Immature natural killer cell (primary cell): ENCODE measurements around the gene MAP4K4. TPM values are rescaled to one million over a fixed set of nuclear protein-coding genes. Genes with fewer than 3 reads are reported as not detected.
A peak's percentile ranks its signal among the peaks of the same experiment; 100 is the strongest.
"Not testable (repeated sequence)": the region's sequence is repeated elsewhere in the genome, so short reads cannot be mapped to it uniquely, and the experiment has no call there.

Experiments
- DNase-seq, 3 donors: peaks; one replicate each; pipeline ENCODE4 v3.0.0; 2022; ENCODE audit warnings: mixed read lengths in 1 of 3
- H3K27ac Mint-ChIP-seq, 6 donors: one replicate each; pipeline ENCODE4 v1.8.0; 2020; ENCODE audit warnings: mixed read lengths in 6 of 6, mild to moderate bottlenecking in 5 of 6, inconsistent platforms in 4 of 6, moderate library complexity in 3 of 6
- H3K27me3 Mint-ChIP-seq, 3 donors: one replicate each; pipeline ENCODE4 v1.8.0; 2020 to 2021; ENCODE audit warnings: low read depth in 3 of 3, mild to moderate bottlenecking in 3 of 3, mixed read lengths in 3 of 3, moderate library complexity in 3 of 3, inconsistent platforms in 1 of 3
- H3K36me3 Mint-ChIP-seq, 3 donors: one replicate each; pipeline ENCODE4 v1.8.0; 2020; ENCODE audit warnings: mixed read lengths in 3 of 3, inconsistent platforms in 2 of 3, mild to moderate bottlenecking in 2 of 3
- H3K4me1 Mint-ChIP-seq, 2 donors: one replicate each; pipeline ENCODE4 v1.8.0; 2020; ENCODE audit warnings: inconsistent platforms in 2 of 2, mild to moderate bottlenecking in 2 of 2, mixed read lengths in 2 of 2, moderate library complexity in 1 of 2
- H3K4me3 Mint-ChIP-seq, 5 donors: one replicate each; pipeline ENCODE4 v1.8.0; 2020; ENCODE audit warnings: mild to moderate bottlenecking in 5 of 5, mixed read lengths in 5 of 5, inconsistent platforms in 3 of 5, moderate library complexity in 3 of 5
- H3K9me3 Mint-ChIP-seq, 6 donors: one replicate each; pipeline ENCODE4 v1.8.0; 2020; ENCODE audit warnings: mild to moderate bottlenecking in 6 of 6, mixed read lengths in 6 of 6, inconsistent platforms in 4 of 6, moderate library complexity in 3 of 6
- polyA plus RNA-seq, 3 donors: library from polyadenylated mRNA; unstranded; fragments of 300-500 nt; fragmentation: Illumina TruSeq; gene quantifications; one replicate each; pipeline ENCODE4 v1.2.3, GENCODE V29; 2021

The MAP4K4 gene
- polyA plus RNA-seq, 3 donors from 2014 or later, result 2.1 to 4.6 (median 3.4) TPM

DNA sequence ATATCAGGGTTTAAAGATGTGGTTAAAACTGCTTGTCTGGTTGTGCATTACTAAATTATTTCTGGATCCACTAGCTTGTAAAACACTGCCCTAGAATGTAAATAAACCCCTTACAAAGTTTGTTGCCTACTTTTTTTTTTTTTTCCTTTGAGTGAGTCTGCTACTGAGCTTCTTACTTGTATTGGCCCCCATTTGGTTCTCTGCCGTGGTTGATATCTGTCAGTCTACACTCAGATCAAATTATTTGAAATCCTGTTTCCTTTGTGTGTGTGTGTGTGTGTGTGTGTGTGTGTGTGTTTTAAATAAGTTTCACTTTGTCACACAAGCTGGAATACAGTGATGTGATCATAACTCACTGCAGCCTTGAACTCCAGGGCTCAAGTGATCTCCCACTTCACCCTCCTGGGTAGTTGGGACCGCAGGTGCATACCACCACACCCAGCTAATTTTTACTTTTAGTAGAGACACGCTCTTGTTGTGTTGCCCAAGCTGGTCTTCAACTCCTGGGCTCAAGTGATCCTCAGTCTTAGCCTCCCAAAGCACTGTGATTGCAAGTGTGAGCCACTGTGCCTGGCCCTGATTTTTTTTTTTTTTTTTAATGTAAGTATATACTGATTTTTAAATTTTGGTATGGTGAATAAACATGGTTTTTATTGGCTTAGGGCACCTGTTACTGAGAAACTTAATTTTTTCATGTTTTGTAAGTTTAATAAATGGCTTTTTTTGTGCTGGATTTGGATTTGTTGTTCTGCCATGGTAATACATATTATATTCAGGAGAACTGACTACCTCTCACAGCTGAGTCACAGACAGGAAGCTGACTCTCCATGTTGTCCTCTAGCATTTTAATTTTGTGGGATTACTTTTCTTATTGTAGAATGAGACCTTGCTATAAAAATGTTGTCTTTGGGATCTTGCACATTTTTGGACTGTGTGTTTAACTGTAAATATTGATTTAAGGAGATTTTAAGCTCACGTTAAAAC lies 48.5 kb downstream of the MAP4K4 start:
- no peaks in the 10 kb centered on the region for H3K27me3 Mint-ChIP-seq
- peaks cover 49 to 67% of the 10 kb centered on the region in 2 donors for H3K4me1 Mint-ChIP-seq
- no peak overlapping the region for H3K4me3 Mint-ChIP-seq
- no peaks in the 10 kb centered on the region for H3K9me3 Mint-ChIP-seq
- peak overlapping the region in 2 of 6 donors; percentile 37 to 48 for H3K27ac Mint-ChIP-seq
- DNase-seq, result no peak
- no peaks in the 10 kb centered on the region for H3K36me3 Mint-ChIP-seq

- no peak overlapping the region for H3K27ac Mint-ChIP-seq
- H3K4me3 Mint-ChIP-seq, result no peak overlapping the region
- H3K4me1 Mint-ChIP-seq, result peaks cover 48 to 70% of the 10 kb centered on the region in 2 donors
- DNase-seq, result no peak
- H3K27me3 Mint-ChIP-seq, result no peaks in the 10 kb centered on the region
- no peaks in the 10 kb centered on the region for H3K9me3 Mint-ChIP-seq
- no peaks in the 10 kb centered on the region for H3K36me3 Mint-ChIP-seq
These were observed 50.5 kb downstream of the MAP4K4 start for GRCh38 chr2:101748000-101748399.

DNA sequence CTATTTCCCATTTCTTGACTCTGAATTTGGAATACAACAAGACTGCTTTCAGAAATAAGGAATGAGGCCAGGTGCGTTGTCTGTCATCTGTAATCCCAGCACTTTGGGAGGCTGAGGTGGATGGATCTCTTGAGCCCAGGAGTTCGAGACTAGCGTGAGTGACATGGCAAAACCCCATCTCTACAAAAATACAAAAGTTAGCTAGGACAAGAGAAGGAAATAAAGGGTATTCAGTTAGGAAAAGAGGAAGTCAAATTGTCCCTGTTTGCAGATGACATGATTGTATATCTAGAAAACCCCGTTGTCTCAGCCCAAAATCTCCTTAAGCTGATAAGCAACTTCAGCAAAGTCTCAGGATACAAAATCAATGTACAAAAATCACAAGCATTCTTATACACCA lies 51.0 kb downstream of the MAP4K4 start:
- not testable (repeated sequence) for DNase-seq, H3K4me3 Mint-ChIP-seq, H3K9me3 Mint-ChIP-seq, H3K27ac Mint-ChIP-seq, H3K36me3 Mint-ChIP-seq, H3K27me3 Mint-ChIP-seq
- peaks cover 47 to 70% of the 10 kb centered on the region in 2 donors for H3K4me1 Mint-ChIP-seq

DNA sequence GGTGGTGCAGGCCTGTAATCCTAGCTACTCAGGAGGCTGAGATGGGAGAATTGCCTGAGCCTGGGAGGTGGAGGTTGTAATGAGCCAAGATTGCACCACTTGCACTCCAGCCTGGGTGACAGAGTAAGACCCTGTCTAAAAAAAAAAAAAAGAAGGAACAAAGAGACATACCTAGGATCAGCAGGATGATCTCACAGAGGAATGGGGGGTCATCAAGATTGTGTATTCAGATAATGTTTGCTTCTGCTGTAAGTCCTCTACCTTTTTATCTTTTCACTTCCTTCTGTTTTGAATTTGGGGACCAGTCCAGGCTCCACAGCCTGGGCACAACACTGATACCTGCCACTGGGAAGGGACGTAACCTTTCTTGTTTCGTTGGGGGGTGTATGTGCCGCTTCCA lies 53.2 kb downstream of the MAP4K4 start:
- H3K9me3 Mint-ChIP-seq, result no peaks in the 10 kb centered on the region
- peak overlapping the region in 1 of 6 donors; percentile 16 for H3K27ac Mint-ChIP-seq
- no peaks in the 10 kb centered on the region for H3K27me3 Mint-ChIP-seq
- H3K4me1 Mint-ChIP-seq, result peaks cover 43 to 70% of the 10 kb centered on the region in 2 donors
- no peak for DNase-seq
- no peak overlapping the region for H3K4me3 Mint-ChIP-seq
- no peaks in the 10 kb centered on the region for H3K36me3 Mint-ChIP-seq

- Mint-ChIP-seq H3K4me3 (no peak overlapping the region), H3K27me3 (no peaks in the 10 kb centered on the region), H3K27ac (no peak overlapping the region), H3K36me3 (no peaks in the 10 kb centered on the region), H3K4me1 (peaks cover 43 to 69% of the 10 kb centered on the region in 2 donors), H3K9me3 (no peaks in the 10 kb centered on the region)
- DNase-seq, result no peak
These were observed 53.8 kb downstream of the MAP4K4 start for GRCh38 chr2:101751276-101751815.

GRCh38 chr2:101751875-101752619 lies 54.5 kb downstream of the MAP4K4 start:
- no peak for DNase-seq
- H3K9me3 Mint-ChIP-seq, result no peaks in the 10 kb centered on the region
- peak overlapping the region in 1 of 6 donors; percentile 0 for H3K27ac Mint-ChIP-seq
- H3K4me1 Mint-ChIP-seq, result peaks cover 42 to 64% of the 10 kb centered on the region in 2 donors
- no peaks in the 10 kb centered on the region for H3K27me3 Mint-ChIP-seq
- no peak overlapping the region for H3K4me3 Mint-ChIP-seq
- no peaks in the 10 kb centered on the region for H3K36me3 Mint-ChIP-seq

DNA sequence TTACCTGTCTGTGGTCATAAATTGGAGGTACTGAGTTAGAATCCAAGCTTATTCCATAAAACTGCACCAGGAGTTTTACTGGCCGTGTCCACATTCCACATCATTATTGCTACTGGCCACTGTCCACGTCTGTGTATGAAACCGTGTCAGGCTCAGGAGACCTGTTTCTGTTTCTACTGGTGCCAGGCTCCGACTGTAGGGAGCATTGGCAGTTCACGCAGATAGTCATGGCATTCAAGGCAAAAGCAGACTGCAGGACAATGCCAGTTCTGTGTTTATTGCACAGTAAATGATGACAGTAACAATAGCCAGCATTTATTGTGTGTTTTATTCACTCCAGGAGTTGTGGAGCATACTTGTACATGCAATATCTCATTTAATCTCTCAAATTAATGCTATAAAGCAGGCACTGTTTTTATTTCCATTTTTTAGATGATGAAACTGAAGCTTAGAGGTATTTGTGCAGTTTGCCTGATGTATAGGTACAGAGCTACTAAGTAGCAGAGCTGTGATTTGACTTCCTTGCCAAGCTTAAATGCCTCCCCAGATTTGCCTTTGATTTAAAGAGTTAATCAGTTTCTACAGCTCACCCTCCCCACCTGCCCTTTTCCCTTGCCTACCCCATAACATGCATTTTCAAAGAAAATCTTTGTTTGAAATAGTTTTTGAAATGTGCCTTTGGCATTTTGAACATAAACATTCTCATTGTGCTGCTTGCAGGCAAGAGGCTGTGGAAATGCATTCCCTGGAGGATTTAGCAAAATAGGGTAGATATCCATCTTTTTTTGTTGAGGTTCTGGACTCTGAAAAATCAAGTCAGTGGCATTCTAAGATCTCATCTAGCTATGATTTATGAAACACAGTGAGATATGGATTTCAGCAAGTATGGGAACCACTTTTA lies 55.5 kb downstream of the MAP4K4 start:
- Mint-ChIP-seq H3K4me3 (no peak overlapping the region), H3K4me1 (peaks cover 45 to 66% of the 10 kb centered on the region in 2 donors), H3K9me3 (no peaks in the 10 kb centered on the region), H3K27me3 (no peaks in the 10 kb centered on the region), H3K27ac (peak overlapping the region in 2 of 6 donors; percentile 0 to 1), H3K36me3 (no peaks in the 10 kb centered on the region)
- no peak for DNase-seq

GRCh38 chr2:101753720-101754490 lies 56.4 kb downstream of the MAP4K4 start:
- peaks cover 51 to 76% of the 10 kb centered on the region in 2 donors for H3K4me1 Mint-ChIP-seq
- H3K27me3 Mint-ChIP-seq, result no peaks in the 10 kb centered on the region
- no peaks in the 10 kb centered on the region for H3K9me3 Mint-ChIP-seq
- H3K27ac Mint-ChIP-seq, result peak overlapping the region in 3 of 6 donors; percentile 14 to 53 (median 31)
- DNase-seq, result no peak
- H3K4me3 Mint-ChIP-seq, result no peak overlapping the region
- H3K36me3 Mint-ChIP-seq, result no peaks in the 10 kb centered on the region

DNA sequence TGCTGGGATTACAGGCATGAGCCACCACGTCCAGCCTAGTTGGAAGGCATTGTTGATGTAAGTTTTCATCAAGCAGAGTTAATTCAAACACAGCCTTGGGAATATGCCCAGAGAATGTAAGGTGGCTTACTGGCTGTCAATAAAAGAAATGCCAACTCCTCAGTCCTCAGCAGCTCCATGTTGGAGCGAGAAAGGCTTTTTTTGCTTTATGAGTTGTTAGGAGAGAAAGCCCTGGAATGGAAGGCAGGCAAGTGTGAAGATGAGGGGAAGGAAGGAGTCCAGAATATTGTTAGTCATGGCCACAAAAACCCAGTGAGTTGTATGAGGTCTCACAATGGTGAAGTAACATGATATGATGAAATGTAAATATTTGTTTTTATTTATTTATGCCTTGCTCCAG lies 57.1 kb downstream of the MAP4K4 start:
- no peaks in the 10 kb centered on the region for H3K27me3 Mint-ChIP-seq
- H3K4me1 Mint-ChIP-seq, result peaks cover 53 to 80% of the 10 kb centered on the region in 2 donors

DNA sequence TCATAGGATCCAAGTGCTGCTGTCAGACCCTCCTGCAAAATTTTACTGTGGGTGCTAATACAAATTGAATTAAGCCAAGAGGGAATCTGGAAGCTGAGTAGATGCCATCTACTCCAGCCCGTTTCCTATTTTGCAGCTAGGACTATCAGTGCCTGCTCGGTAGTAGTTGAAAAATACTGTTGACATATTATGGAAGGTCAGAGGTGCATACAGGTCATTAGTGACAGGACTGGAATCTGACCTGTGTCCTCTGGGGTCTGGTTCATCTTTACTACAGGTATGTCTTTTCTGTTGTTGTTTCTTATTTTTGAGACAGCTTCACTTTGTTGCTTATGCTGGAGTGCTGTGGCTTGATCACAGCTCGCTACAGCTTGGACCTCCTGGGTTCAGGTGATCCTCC lies 58.8 kb downstream of the MAP4K4 start:
- DNase-seq, result no peak
- Mint-ChIP-seq H3K36me3 (no peaks in the 10 kb centered on the region), H3K27ac (no peak overlapping the region), H3K27me3 (peaks cover 0 to 2% (median 0%) of the 10 kb centered on the region in 3 donors), H3K4me1 (peaks cover 49 to 76% of the 10 kb centered on the region in 2 donors), H3K9me3 (no peaks in the 10 kb centered on the region), H3K4me3 (no peak overlapping the region)

More for the DNA sequence above, 57.1 kb downstream of the MAP4K4 start:
- H3K36me3 Mint-ChIP-seq, result no peaks in the 10 kb centered on the region
- H3K4me3 Mint-ChIP-seq, result no peak overlapping the region
- DNase-seq, result no peak
- no peaks in the 10 kb centered on the region for H3K9me3 Mint-ChIP-seq
- H3K27ac Mint-ChIP-seq, result peak overlapping the region in 3 of 6 donors; percentile 36 to 74 (median 53)

DNA sequence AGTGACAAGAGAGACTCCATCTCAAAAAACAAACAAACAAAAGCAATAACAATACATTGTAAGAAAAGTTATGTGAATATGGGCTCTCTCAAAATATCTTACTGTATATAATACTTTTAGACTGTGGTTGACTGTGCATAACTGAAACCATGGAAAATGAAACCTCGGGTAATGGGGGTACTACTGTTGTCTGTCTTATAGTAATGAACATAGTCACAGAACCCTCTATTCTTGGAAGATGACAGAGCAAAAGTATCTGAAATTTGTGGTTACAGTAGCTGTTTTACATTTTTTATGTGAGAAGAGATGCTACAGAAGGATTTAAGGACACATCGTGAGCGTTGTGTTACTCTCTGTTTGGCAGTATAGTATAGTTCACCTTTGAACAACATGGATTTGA lies 60.5 kb downstream of the MAP4K4 start:
- Mint-ChIP-seq H3K36me3 (no peaks in the 10 kb centered on the region), H3K9me3 (no peaks in the 10 kb centered on the region), H3K27me3 (peaks cover 0 to 3% (median 0%) of the 10 kb centered on the region in 3 donors), H3K4me1 (peaks cover 52 to 72% of the 10 kb centered on the region in 2 donors), H3K27ac (no peak overlapping the region), H3K4me3 (peak overlapping the region in 3 of 5 donors; percentile 22 to 59 (median 39))
- DNase-seq, result no peak

- peaks cover 0 to 3% (median 0%) of the 10 kb centered on the region in 3 donors for H3K27me3 Mint-ChIP-seq
- no peak for DNase-seq
- no peak overlapping the region for H3K27ac Mint-ChIP-seq
- no peak overlapping the region for H3K4me3 Mint-ChIP-seq
- H3K4me1 Mint-ChIP-seq, result peaks cover 51 to 72% of the 10 kb centered on the region in 2 donors
- no peaks in the 10 kb centered on the region for H3K36me3 Mint-ChIP-seq
- no peaks in the 10 kb centered on the region for H3K9me3 Mint-ChIP-seq
These were observed 61.7 kb downstream of the MAP4K4 start for GRCh38 chr2:101759162-101759561.
